Trophoblast cell (in vitro differentiated cells and primary cell): Measurements from ENCODE around the gene FBXO10.

Source experiments
- DNase-seq, 2 donors: peaks; one replicate each; pipeline ENCODE4 v3.0.0-alpha.2; 2016
- H2AFZ ChIP-seq: 2 replicates; pipeline ENCODE4 v1.6.1; 2013; ENCODE audit warnings: low read length, moderate library complexity, mild to moderate bottlenecking; ENCODE audit not compliant: insufficient read depth, poor library complexity
- H2AK5ac ChIP-seq: 2 replicates; pipeline ENCODE4 v1.6.1; 2013; ENCODE audit warnings: mild to moderate bottlenecking, low read length
- H2BK120ac ChIP-seq: 2 replicates; pipeline ENCODE4 v1.6.1; 2013; ENCODE audit warnings: low read length, mild to moderate bottlenecking, moderate library complexity; ENCODE audit not compliant: insufficient read depth, poor library complexity
- H2BK12ac ChIP-seq: 2 replicates; pipeline ENCODE4 v1.6.1; 2013; ENCODE audit warnings: mild to moderate bottlenecking, low read length, moderate library complexity
- H2BK5ac ChIP-seq: 2 replicates; pipeline ENCODE4 v1.6.1; 2013; ENCODE audit warnings: low read length, low read depth, moderate library complexity, mild to moderate bottlenecking; ENCODE audit not compliant: poor library complexity
- H3K14ac ChIP-seq: 2 replicates; pipeline ENCODE4 v1.6.1; 2013; ENCODE audit warnings: mild to moderate bottlenecking, low read length
- H3K18ac ChIP-seq: 2 replicates; pipeline ENCODE4 v1.6.1; 2013; ENCODE audit warnings: mild to moderate bottlenecking, low read length
- H3K23ac ChIP-seq: 2 replicates; pipeline ENCODE4 v1.6.1; 2013; ENCODE audit warnings: low read length
- H3K27ac ChIP-seq: 2 replicates; pipeline ENCODE4 v1.5.1; 2013; ENCODE audit warnings: low read depth, mild to moderate bottlenecking, inconsistent platforms, low read length, moderate library complexity
- H3K27me3 ChIP-seq: 2 replicates; pipeline ENCODE4 v1.6.1; 2013; ENCODE audit warnings: inconsistent platforms, mild to moderate bottlenecking, low read length, moderate library complexity; ENCODE audit not compliant: insufficient read depth
- H3K36me3 ChIP-seq, 2 experiments: 1 replicate in 1 of 2; 2 replicates in 1 of 2; pipeline ENCODE4 v1.6.1; 2013; ENCODE audit warnings: low read length in 2 of 2, mild to moderate bottlenecking in 2 of 2, moderate library complexity in 1 of 2; ENCODE audit not compliant: insufficient read depth in 2 of 2, control insufficient read depth in 1 of 2
- H3K4ac ChIP-seq: 2 replicates; pipeline ENCODE4 v1.6.1; 2013; ENCODE audit warnings: low read depth, mild to moderate bottlenecking, low read length, moderate library complexity
- H3K4me1 ChIP-seq, 2 experiments: 1 replicate in 1 of 2; 2 replicates in 1 of 2; pipeline ENCODE4 v1.6.1; 2013; ENCODE audit warnings: low read length in 2 of 2, mild to moderate bottlenecking in 2 of 2, moderate library complexity in 1 of 2; ENCODE audit not compliant: insufficient read depth in 2 of 2, control insufficient read depth in 1 of 2
- H3K4me2 ChIP-seq: 2 replicates; pipeline ENCODE4 v1.6.1; 2013; ENCODE audit warnings: inconsistent platforms, mild to moderate bottlenecking, low read length, moderate library complexity
- H3K4me3 ChIP-seq: 2 replicates; pipeline ENCODE4 v1.5.1; 2013; ENCODE audit warnings: mild to moderate bottlenecking, low read depth, low read length, inconsistent platforms
- H3K79me1 ChIP-seq: one replicate; pipeline ENCODE4 v1.6.1; 2013; ENCODE audit warnings: low read length
- H3K79me2 ChIP-seq: 2 replicates; pipeline ENCODE4 v1.6.1; 2013; ENCODE audit warnings: low read length, mild to moderate bottlenecking; ENCODE audit not compliant: control insufficient read depth, insufficient read depth, poor library complexity
- H3K9ac ChIP-seq: 2 replicates; pipeline ENCODE4 v1.6.1; 2013; ENCODE audit warnings: mild to moderate bottlenecking, low read length
- H3K9me3 ChIP-seq: 2 replicates; pipeline ENCODE4 v1.6.1; 2013; ENCODE audit warnings: low read depth, mild to moderate bottlenecking, control low read depth, inconsistent platforms, low read length; ENCODE audit not compliant: insufficient read depth
- H4K12ac ChIP-seq: 2 replicates; pipeline ENCODE4 v1.6.1; 2013; ENCODE audit warnings: low read depth, mild to moderate bottlenecking, low read length, moderate library complexity
- H4K8ac ChIP-seq: 2 replicates; pipeline ENCODE4 v1.6.1; 2013; ENCODE audit warnings: low read depth, mild to moderate bottlenecking, low read length, moderate library complexity
- H4K91ac ChIP-seq: one replicate; pipeline ENCODE4 v1.6.1; 2013; ENCODE audit warnings: low read depth, mild to moderate bottlenecking, low read length, moderate library complexity
- WGBS: extraction: QIAGEN DNeasy Blood & Tissue Kit; methylation state at CpG from one replicate; pipeline ENCODE4 v1.1.7; 2013; ENCODE audit warnings: missing lambda C conversion rate; ENCODE audit not compliant: insufficient read length, insufficient coverage; ENCODE audit errors: extremely low coverage; 5-methylcytosine and 5-hydroxymethylcytosine counted together

FBXO10 gene

GRCh38 chr9:37551468-37551867 is 24.7 kb downstream of the FBXO10 start:
- no peak for DNase-seq
- H3K9me3 ChIP-seq, result no peaks in the 10 kb centered on the region
- H4K12ac ChIP-seq, result no peak overlapping the region
- H3K4ac ChIP-seq, result no peak overlapping the region
- H3K36me3 ChIP-seq, result no peaks in the 10 kb centered on the region
- no peaks in the 10 kb centered on the region for H3K27me3 ChIP-seq
- no peak overlapping the region for H3K9ac ChIP-seq
- no CpG with 5 or more reads among the region's 3 CpGs for WGBS
- no peak overlapping the region for H2BK5ac ChIP-seq
- H2BK120ac ChIP-seq, result no peak overlapping the region
- H2AFZ ChIP-seq, result no peak overlapping the region
- no peak overlapping the region for H3K27ac ChIP-seq
- H3K4me1 ChIP-seq, result no peaks in the 10 kb centered on the region
- no peaks in the 10 kb centered on the region for H3K79me2 ChIP-seq
- H4K91ac ChIP-seq, result no peak overlapping the region
- no peak overlapping the region for H3K4me2 ChIP-seq
- no peaks in the 10 kb centered on the region for H3K79me1 ChIP-seq
- H3K14ac ChIP-seq, result no peak overlapping the region
- H2AK5ac ChIP-seq, result no peak overlapping the region
- H3K4me3 ChIP-seq, result no peak overlapping the region
- H3K23ac ChIP-seq, result no peak overlapping the region
- H3K18ac ChIP-seq, result no peak overlapping the region
- no peak overlapping the region for H4K8ac ChIP-seq
- no peak overlapping the region for H2BK12ac ChIP-seq

GRCh38 chr9:37550781-37551180 is 25.4 kb downstream of the FBXO10 start:
- H2BK12ac ChIP-seq, result no peak overlapping the region
- no peak overlapping the region for H3K4ac ChIP-seq
- no peak overlapping the region for H4K91ac ChIP-seq
- H3K14ac ChIP-seq, result no peak overlapping the region
- no peaks in the 10 kb centered on the region for H3K36me3 ChIP-seq
- no peaks in the 10 kb centered on the region for H3K79me2 ChIP-seq
- H3K27ac ChIP-seq, result no peak overlapping the region
- no peak overlapping the region for H3K9ac ChIP-seq
- no peaks in the 10 kb centered on the region for H3K27me3 ChIP-seq
- H3K79me1 ChIP-seq, result no peaks in the 10 kb centered on the region
- H2BK120ac ChIP-seq, result no peak overlapping the region
- no peak overlapping the region for H3K23ac ChIP-seq
- no peak overlapping the region for H2AFZ ChIP-seq
- no peak overlapping the region for H2AK5ac ChIP-seq
- no peak overlapping the region for H4K12ac ChIP-seq
- DNase-seq, result no peak
- H4K8ac ChIP-seq, result no peak overlapping the region
- no peak overlapping the region for H3K18ac ChIP-seq
- no peak overlapping the region for H2BK5ac ChIP-seq
- no peaks in the 10 kb centered on the region for H3K9me3 ChIP-seq
- H3K4me1 ChIP-seq, result no peaks in the 10 kb centered on the region
- no peak overlapping the region for H3K4me3 ChIP-seq
- H3K4me2 ChIP-seq, result no peak overlapping the region
- WGBS, result no CpG with 5 or more reads among the region's 1 CpG

GRCh38 chr9:37549527-37549926 is 26.7 kb downstream of the FBXO10 start:
- Histone ChIP-seq H2AFZ (no peak overlapping the region), H3K79me2 (no peaks in the 10 kb centered on the region), H3K4me3 (no peak overlapping the region), H3K14ac (no peak overlapping the region), H3K4me1 (no peaks in the 10 kb centered on the region), H3K9me3 (no peaks in the 10 kb centered on the region), H4K91ac (no peak overlapping the region), H3K18ac (no peak overlapping the region), H4K8ac (no peak overlapping the region), H3K27me3 (no peaks in the 10 kb centered on the region), H3K9ac (no peak overlapping the region), H3K27ac (no peak overlapping the region), H3K4ac (no peak overlapping the region), H4K12ac (no peak overlapping the region), H2BK5ac (no peak overlapping the region), H2BK12ac (no peak overlapping the region), H3K36me3 (no peaks in the 10 kb centered on the region), H3K79me1 (no peaks in the 10 kb centered on the region), H3K23ac (no peak overlapping the region), H2AK5ac (no peak overlapping the region), H2BK120ac (no peak overlapping the region), H3K4me2 (no peak overlapping the region)
- DNase-seq, result no peak

GRCh38 chr9:37547328-37547878 is 28.8 kb downstream of the FBXO10 start:
- H2BK5ac ChIP-seq, result no peak overlapping the region
- no peak overlapping the region for H2AFZ ChIP-seq
- no peaks in the 10 kb centered on the region for H3K27me3 ChIP-seq
- H4K8ac ChIP-seq, result no peak overlapping the region
- no peak overlapping the region for H4K12ac ChIP-seq
- no peak overlapping the region for H3K4me3 ChIP-seq
- H2BK12ac ChIP-seq, result no peak overlapping the region
- no peaks in the 10 kb centered on the region for H3K4me1 ChIP-seq
- H2BK120ac ChIP-seq, result no peak overlapping the region
- H3K9me3 ChIP-seq, result no peaks in the 10 kb centered on the region
- H3K36me3 ChIP-seq, result no peaks in the 10 kb centered on the region
- no peak overlapping the region for H3K9ac ChIP-seq
- H3K4me2 ChIP-seq, result no peak overlapping the region
- DNase-seq, result peak; percentile 2 to 57
- no peak overlapping the region for H2AK5ac ChIP-seq
- no peak overlapping the region for H4K91ac ChIP-seq
- H3K14ac ChIP-seq, result no peak overlapping the region
- no peak overlapping the region for H3K27ac ChIP-seq
- no peaks in the 10 kb centered on the region for H3K79me1 ChIP-seq
- no peak overlapping the region for H3K23ac ChIP-seq
- no peak overlapping the region for H3K4ac ChIP-seq
- H3K18ac ChIP-seq, result no peak overlapping the region
- H3K79me2 ChIP-seq, result no peaks in the 10 kb centered on the region
- WGBS, result no CpG with 5 or more reads among the region's 5 CpGs
